Heart right ventricle (tissue), 16 donors: Measurements from ENCODE around the gene ETV4. TPM values are rescaled to one million over a fixed set of nuclear protein-coding genes. Genes with fewer than 3 reads are reported as not detected.

Source experiments
- ATAC-seq, 8 donors: fragments of 200-7000 bp; cut with Tn5 transposase; one replicate each; pipeline ENCODE4 v1.9.1; 2020; ENCODE audit warnings: mild to moderate bottlenecking in 8 of 8, moderate library complexity in 8 of 8, moderate number of reproducible peaks in 1 of 8
- DNase-seq, 2 donors: peaks; one replicate each; pipeline ENCODE4 v3.0.0-alpha.2; 2020
- H3K27ac ChIP-seq, 10 donors: fragments of 200-600 bp; sonication (generic) in 2 of 10; one replicate each; pipeline versions ENCODE4 v1.5.0 to v1.8.0; 2020 to 2022; ENCODE audit warnings: mild to moderate bottlenecking in 3 of 10
- H3K27me3 ChIP-seq, 7 donors: fragments of 200-600 bp; one replicate each; pipeline ENCODE4 v1.8.0; 2021 to 2022; ENCODE audit warnings: mild to moderate bottlenecking in 2 of 7
- H3K36me3 ChIP-seq, 9 donors: fragments of 200-600 bp; sonication (generic) in 1 of 9; one replicate each; pipeline versions ENCODE4 v1.5.0 to v1.8.0; 2020 to 2022; ENCODE audit warnings: mild to moderate bottlenecking in 2 of 9
- H3K4me1 ChIP-seq, 9 donors: fragments of 200-600 bp; sonication (generic) in 1 of 9; one replicate each; pipeline versions ENCODE4 v1.5.0 to v1.8.0; 2020 to 2022; ENCODE audit warnings: mild to moderate bottlenecking in 4 of 9
- H3K4me3 ChIP-seq, 10 donors: fragments of 200-600 bp; sonication (generic) in 2 of 10; one replicate each; pipeline versions ENCODE4 v1.5.0 to v1.8.0; 2020 to 2022; ENCODE audit warnings: mild to moderate bottlenecking in 7 of 10, moderate library complexity in 2 of 10
- H3K9me3 ChIP-seq, 11 donors: fragments of 200-600 bp in 10 of 11; sonication (generic) in 2 of 11; one replicate each; pipeline versions ENCODE4 v1.5.0 to v1.8.0; 2013 to 2022; ENCODE audit warnings: mild to moderate bottlenecking in 2 of 11, control low read depth in 1 of 11, moderate library complexity in 1 of 11
- WGBS, 2 donors: extraction: QIAGEN DNeasy Blood & Tissue Kit; methylation state at CpG; one replicate each; pipeline ENCODE4 v1.1.7; 2013; ENCODE audit warnings: inconsistent platforms in 1 of 2; 5-methylcytosine and 5-hydroxymethylcytosine counted together
- intact Hi-C, 10 donors: fragments of 100-400 bp; cut with DNase I; formaldehyde crosslinking; loops; one replicate each; pipeline versions ENCODE4 v1.11.1 to v1.14.2; 2022
- long read RNA-seq, 3 donors: library from polyadenylated mRNA; unstranded; transcript quantifications; one replicate each; pipeline ENCODE4 v2.0.0, GENCODE V29; 2020 to 2021
- polyA plus RNA-seq, 2 donors: library from polyadenylated mRNA; stranded (reverse); fragments of 200-250 nt; gene quantifications; one replicate each; pipeline ENCODE4 v1.2.3, GENCODE V29; 2013
- total RNA-seq, 10 donors: library from RNA; stranded (reverse); fragmentation: NEBNext Ultra II Directional in 3 of 10; extraction: Animal tissue kit (Norgen Biotek cat#: 25700) in 3 of 10; gene quantifications; one replicate each; pipeline versions ENCODE4 v1.2.1 to v1.2.4, GENCODE V29; 2021 to 2023
- TF ChIP-seq, protein P1 (sequence below), 9 donors: fragments of 200-600 bp; sonication (generic) in 2 of 9; IDR thresholded peaks; one replicate each; pipeline versions ENCODE4 v1.5.0 to v1.8.0; 2021 to 2022; ENCODE audit warnings: antibody characterized with exemption in 9 of 9, mild to moderate bottlenecking in 5 of 9, moderate library complexity in 1 of 9
- donor health status: Arrhythmogenic right ventricular cardiomyopathy.
- donor health status: ischemic (EF 13 %, LVEDD 7.1; RV severe dilation, severe dysfunction).
- donor health status: healthy with polysubstance abuse.
- donor health status: DM: no; HTN: yes; CAD: no.
- donor health status: DM: no; HTN: no; CAD: no.
- donor health status: ischemic (EF 25% LVEDD 6.9; RV normal size, moderate dysfunction).
- donor health status: ischemic (EF 25% LVEDD 5.7; RV mildly dilated, moderate dysfunction).
- donor health status: healthy.
- donor health status: DM: yes; HTN: yes; CAD: no.
- donor health status: Ischemic cardiomyopathy.
- donor health status: ischemic (EF 35%, LVEDD 5.7; RV mildly dilated, moderate dysfunction).
- donor health status: nonischemic (EF 11% LVEDD 7.7; RV severe dilation, severe dysfunction).
- donor health status: DM: yes; HTN: yes; CAD: no.
- donor health status: PGD.
- donor health status: ischemic (EF 29% LVEDD 5.4; RV normal size, mild dysfunction).
- donor health status: nonischemic (EF 23%, LVEDD 6.1; RV moderate dilation, normal function).

The ETV4 gene
- total RNA-seq (1 to 10 TPM in 3 of 10 donors, under 1 TPM in 6, not detected in 1; 0.40 to 1.6 (median 0.76) TPM), polyA plus RNA-seq (1 to 10 TPM in 1 of 2 donors, under 1 TPM in 1; 0.59 to 2.8 TPM)
- long read RNA-seq, donor 1, result 0 reads
- long read RNA-seq, donor 2, partial matches to known transcripts, result 0 of 1 reads
- long read RNA-seq, donor 2, other reads (novel, unspliced or antisense), result 1 of 1 reads
- long read RNA-seq, donor 3, partial matches to known transcripts, result 0 of 1 reads
- long read RNA-seq, donor 3, other reads (novel, unspliced or antisense), result 1 of 1 reads

DNA sequence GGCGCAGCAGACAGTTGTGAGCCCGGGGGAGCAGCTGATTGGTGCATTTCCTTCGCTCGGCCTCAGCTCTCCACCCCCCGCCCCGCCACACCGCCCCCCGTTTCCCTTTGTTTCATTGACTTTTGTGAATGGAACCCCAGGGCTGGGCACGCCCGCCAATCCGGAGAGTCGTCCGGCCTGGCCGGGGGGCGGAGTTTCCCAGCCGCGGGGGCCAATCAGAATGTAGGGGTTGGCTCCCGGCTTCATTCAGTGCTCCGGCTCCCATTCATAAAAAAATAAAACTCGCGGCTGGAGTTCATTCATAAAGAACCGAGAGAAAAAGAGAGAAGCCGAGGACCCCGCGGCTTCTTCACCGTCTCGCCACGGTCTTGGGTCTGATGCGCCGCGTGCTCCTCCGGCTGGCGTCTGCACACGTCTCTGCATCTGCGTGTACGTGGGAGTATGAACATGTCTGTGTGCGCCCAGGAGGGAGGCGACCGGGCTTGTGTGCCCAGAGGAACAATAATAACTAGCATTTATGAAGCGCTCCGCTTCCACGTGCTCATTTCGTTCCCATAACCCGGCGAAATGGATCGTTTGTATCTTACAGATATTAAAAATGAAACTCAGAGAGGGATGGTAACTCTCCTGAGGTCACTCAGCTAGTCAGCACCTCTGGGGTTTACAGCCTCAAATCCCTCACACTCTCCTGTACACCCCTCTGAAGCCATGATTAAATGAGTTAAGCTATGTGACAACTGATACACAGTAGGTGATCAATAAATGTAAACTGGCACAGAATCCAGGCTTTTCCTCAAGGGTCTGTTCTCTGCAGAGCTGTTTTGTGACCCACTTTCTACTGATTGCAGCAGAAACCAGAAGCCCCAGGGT is at the start of gene ETV4:
TSS of gene ETV4 (minus strand) at position 22 of the 870 bp plus-strand sequence. CDS start 723 bp downstream, outside the sequence.
- peak within 1 kb of the TSS in 4 of 10 donors; percentile 27 to 53 (median 42) for H3K27ac ChIP-seq

DNA sequence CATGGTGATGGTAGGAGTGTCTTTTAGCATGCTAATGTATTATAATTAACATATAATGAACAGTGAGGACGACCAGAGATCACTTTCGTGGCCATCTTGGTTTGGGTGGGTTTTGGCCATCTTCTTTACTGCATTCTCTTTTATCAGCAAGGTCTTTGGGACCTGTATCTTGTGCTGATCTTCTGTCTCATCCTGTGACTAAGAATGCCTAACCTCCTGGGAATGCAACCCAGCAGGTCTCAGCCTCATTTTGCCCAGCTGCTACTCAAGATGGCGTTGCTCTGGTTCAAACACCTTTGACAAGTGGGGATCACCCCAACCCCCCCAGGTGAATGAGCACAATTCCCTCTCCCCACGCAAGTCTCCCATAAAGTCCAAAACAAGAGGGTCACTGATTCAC is 49.3 kb upstream of the ETV4 start:
- ATAC-seq (no peak), DNase-seq (no peak)
- no peak overlapping the region for H3K27ac ChIP-seq
- H3K27me3 ChIP-seq, result no peaks in the 10 kb centered on the region
- intact Hi-C loops, result loop anchor here in 3 of 10 donors (5.0 to 10.0 kb wide), 2 partner anchors 37 to 49 kb away; no protein-coding TSS in a partner anchor
- H3K36me3 ChIP-seq, result no peaks in the 10 kb centered on the region
- TF ChIP-seq, protein P1, sequence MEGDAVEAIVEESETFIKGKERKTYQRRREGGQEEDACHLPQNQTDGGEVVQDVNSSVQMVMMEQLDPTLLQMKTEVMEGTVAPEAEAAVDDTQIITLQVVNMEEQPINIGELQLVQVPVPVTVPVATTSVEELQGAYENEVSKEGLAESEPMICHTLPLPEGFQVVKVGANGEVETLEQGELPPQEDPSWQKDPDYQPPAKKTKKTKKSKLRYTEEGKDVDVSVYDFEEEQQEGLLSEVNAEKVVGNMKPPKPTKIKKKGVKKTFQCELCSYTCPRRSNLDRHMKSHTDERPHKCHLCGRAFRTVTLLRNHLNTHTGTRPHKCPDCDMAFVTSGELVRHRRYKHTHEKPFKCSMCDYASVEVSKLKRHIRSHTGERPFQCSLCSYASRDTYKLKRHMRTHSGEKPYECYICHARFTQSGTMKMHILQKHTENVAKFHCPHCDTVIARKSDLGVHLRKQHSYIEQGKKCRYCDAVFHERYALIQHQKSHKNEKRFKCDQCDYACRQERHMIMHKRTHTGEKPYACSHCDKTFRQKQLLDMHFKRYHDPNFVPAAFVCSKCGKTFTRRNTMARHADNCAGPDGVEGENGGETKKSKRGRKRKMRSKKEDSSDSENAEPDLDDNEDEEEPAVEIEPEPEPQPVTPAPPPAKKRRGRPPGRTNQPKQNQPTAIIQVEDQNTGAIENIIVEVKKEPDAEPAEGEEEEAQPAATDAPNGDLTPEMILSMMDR (IDR thresholded peaks at IDR 0.05), result no peak
- no peak overlapping the region for H3K4me3 ChIP-seq
- WGBS, 2 donors, result 70 to 71% methylated on average over 4 of the region's 4 CpGs
- H3K9me3 ChIP-seq, result no peaks in the 10 kb centered on the region
- peaks cover 3 to 46% (median 31%) of the 10 kb centered on the region in 9 donors for H3K4me1 ChIP-seq

More for the DNA sequence above, at the start of gene ETV4:
- H3K9me3 ChIP-seq, result no peaks in the 10 kb centered on the region
- DNase-seq, result peak; percentile 89 to 93
- ATAC-seq, result peak; percentile 85 to 97 (median 96)
- H3K4me3 ChIP-seq, result peak within 1 kb of the TSS; percentile 49 to 83 (median 64)
- WGBS, 2 donors, result 1% methylated on average over 46 of the region's 46 CpGs
- H3K36me3 ChIP-seq, result no peaks in the 10 kb centered on the region
- H3K27me3 ChIP-seq, result peaks cover 0 to 69% (median 8%) of the 10 kb centered on the region in 7 donors
- TF ChIP-seq, protein P1 (IDR thresholded peaks at IDR 0.05), result no peak
- intact Hi-C loops, result no loop called here
- peaks cover 0 to 26% (median 19%) of the 10 kb centered on the region in 9 donors for H3K4me1 ChIP-seq

DNA sequence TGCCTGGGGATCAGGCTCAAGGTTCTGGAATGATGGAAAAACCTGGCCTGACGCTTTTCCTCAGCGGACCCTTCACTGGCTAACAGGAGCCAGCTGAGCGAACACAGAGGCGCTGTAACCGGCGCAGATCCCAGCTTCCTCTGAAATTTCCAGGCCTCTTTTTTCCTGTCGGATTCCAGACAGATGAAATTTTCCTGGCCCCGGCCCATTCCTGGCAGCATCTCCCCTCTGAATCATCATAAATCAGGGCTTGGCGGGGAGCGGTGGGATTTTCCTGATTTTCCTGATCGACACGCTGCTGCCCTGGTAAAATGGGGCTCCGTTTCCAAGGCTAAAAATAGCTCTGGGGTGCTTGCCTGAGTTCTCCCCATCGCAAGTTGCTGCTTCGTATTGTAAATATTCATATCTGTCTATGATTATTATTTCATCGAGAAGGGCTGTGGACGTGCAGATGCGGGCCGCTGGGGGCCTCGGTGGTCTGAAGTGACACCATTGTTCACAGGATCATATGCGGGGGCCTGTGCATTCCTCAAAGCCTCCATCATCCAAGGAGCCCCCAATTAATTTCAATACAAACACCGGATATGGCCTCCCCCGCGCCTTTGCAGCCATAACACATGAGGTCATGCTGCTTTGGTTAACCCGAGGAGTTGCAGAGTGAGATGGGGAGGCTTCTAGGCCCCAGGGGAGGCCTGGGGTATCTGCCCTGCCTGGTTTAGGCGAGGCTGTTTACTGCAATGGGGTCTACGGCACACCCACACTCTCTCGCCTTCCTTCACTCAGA is 45.8 kb upstream of the ETV4 start:
- H3K36me3 ChIP-seq, result no peaks in the 10 kb centered on the region
- WGBS, 2 donors, result 41 to 49% methylated on average over 28 of the region's 28 CpGs
- peaks cover 3 to 56% (median 39%) of the 10 kb centered on the region in 9 donors for H3K4me1 ChIP-seq
- intact Hi-C loops, result loop anchor here in 6 of 10 donors (5.0 to 10.0 kb wide), 3 partner anchors 50 to 55 kb away; no protein-coding TSS in a partner anchor
- no peaks in the 10 kb centered on the region for H3K27me3 ChIP-seq
- peak overlapping the region in 3 of 10 donors; percentile 6 to 18 (median 16) for H3K4me3 ChIP-seq
- H3K9me3 ChIP-seq, result peaks cover 0 to 6% (median 0%) of the 10 kb centered on the region in 11 donors
- DNase-seq (peak; percentile 79 to 92), ATAC-seq (peak; percentile 83 to 91 (median 90))
- H3K27ac ChIP-seq, result peak overlapping the region; percentile 49 to 95 (median 88)
- TF ChIP-seq, protein P1 (IDR thresholded peaks at IDR 0.05), result peak in 1 of 9 donors; percentile 21
